H1 (cell line): ENCODE measurements around the gene TRNAU1AP. TPM values are rescaled to one million over a fixed set of nuclear protein-coding genes. Genes with fewer than 3 reads are reported as not detected.

Source experiments
- CTCF ChIA-PET: fragments of 300-600 bp; sonication (Branson Sonifier 250); formaldehyde crosslinking; loops from one replicate; lab custom pipeline; 2021; ENCODE audit not compliant: partially characterized antibody; lab: Charles Lee
- POLR2A ChIA-PET: fragments of 300-600 bp; sonication (Branson Sonifier 250); formaldehyde crosslinking; loops from one replicate; lab custom pipeline; 2021; ENCODE audit warnings: inconsistent platforms; ENCODE audit not compliant: partially characterized antibody; lab: Charles Lee
- DNase-seq, 2 experiments: peaks; one replicate each; pipeline versions ENCODE4 v3.0.0 to v3.0.0-alpha.2; 2010 to 2022; ENCODE audit warnings: low spot score in 2 of 2, low read depth in 1 of 2, mixed read lengths in 1 of 2
- FAIRE-seq: peaks from 2 replicates; lab custom pipeline; 2011; peaks lifted over from hg19 to GRCh38; lab: Jason Lieb, UNC
- H2AFZ ChIP-seq: 2 replicates; pipeline ENCODE4 v1.8.1; 2012; ENCODE audit warnings: low read length, inconsistent platforms
- H2AK5ac ChIP-seq: 2 replicates; pipeline ENCODE4 v1.6.1; 2013; ENCODE audit warnings: low read depth, low read length
- H2BK120ac ChIP-seq: replicated peaks from 2 replicates; pipeline ENCODE3; 2013; ENCODE audit warnings: low read depth, low read length, inconsistent platforms
- H2BK12ac ChIP-seq: 2 replicates; pipeline ENCODE4 v1.6.1; 2013; ENCODE audit warnings: low read depth, low read length
- H2BK15ac ChIP-seq: 2 replicates; pipeline ENCODE4 v1.6.1; 2013; ENCODE audit warnings: low read length
- H2BK20ac ChIP-seq: 2 replicates; pipeline ENCODE4 v1.6.1; 2013; ENCODE audit warnings: low read length
- H2BK5ac ChIP-seq: 2 replicates; pipeline ENCODE4 v1.6.1; 2013; ENCODE audit warnings: low read depth, low read length
- H3K14ac ChIP-seq: 2 replicates; pipeline ENCODE4 v1.6.1; 2013; ENCODE audit warnings: inconsistent platforms; ENCODE audit not compliant: insufficient read length
- H3K18ac ChIP-seq: 2 replicates; pipeline ENCODE4 v1.6.1; 2013; ENCODE audit warnings: low read length; ENCODE audit errors: extremely low read depth
- H3K23ac ChIP-seq: 2 replicates; pipeline ENCODE4 v1.6.1; 2013; ENCODE audit warnings: inconsistent platforms; ENCODE audit not compliant: insufficient read length
- H3K23me2 ChIP-seq: 2 replicates; pipeline ENCODE4 v1.6.1; 2013; ENCODE audit warnings: low read depth, low read length
- H3K27ac ChIP-seq: 2 replicates; pipeline ENCODE4 v1.6.1; 2011; ENCODE audit warnings: low read depth, low read length, inconsistent platforms
- H3K27me3 ChIP-seq, 4 experiments: replicated peaks in 1 of 4; 1 replicate in 1 of 4; 2 replicates in 3 of 4; pipeline versions ENCODE4 v1.6.1 to v1.8.1; 2011 to 2013; ENCODE audit warnings: low read length in 3 of 4, mild to moderate bottlenecking in 3 of 4, inconsistent platforms in 2 of 4, mixed read lengths in 2 of 4, moderate library complexity in 1 of 4; ENCODE audit not compliant: control insufficient read depth in 3 of 4, insufficient read depth in 3 of 4; ENCODE audit errors: extremely low read depth in 1 of 4
- H3K36me3 ChIP-seq, 4 experiments: 2 replicates each; pipeline versions ENCODE4 v1.6.1 to v1.8.1; 2011 to 2013; ENCODE audit warnings: mild to moderate bottlenecking in 4 of 4, low read length in 3 of 4, moderate library complexity in 2 of 4, control low read depth in 1 of 4, inconsistent platforms in 1 of 4; ENCODE audit not compliant: insufficient read depth in 4 of 4, control insufficient read depth in 2 of 4
- H3K4ac ChIP-seq: replicated peaks from 2 replicates; pipeline ENCODE3; 2013; ENCODE audit warnings: low read length, low read depth, mixed read lengths, inconsistent platforms; ENCODE audit not compliant: insufficient read length
- H3K4me1 ChIP-seq, 4 experiments: replicated peaks in 1 of 4; 1 replicate in 1 of 4; 2 replicates in 3 of 4; pipeline versions ENCODE4 v1.6.1 to v1.8.1; 2011 to 2013; ENCODE audit warnings: low read length in 3 of 4, inconsistent platforms in 2 of 4, mixed read lengths in 1 of 4; ENCODE audit not compliant: insufficient read depth in 4 of 4, control insufficient read depth in 3 of 4
- H3K4me2 ChIP-seq, 2 experiments: 2 replicates each; pipeline versions ENCODE4 v1.6.1 to v1.8.1; 2011 to 2013; ENCODE audit warnings: low read depth in 2 of 2, low read length in 2 of 2, control low read depth in 1 of 2, inconsistent platforms in 1 of 2, mild to moderate bottlenecking in 1 of 2; ENCODE audit not compliant: insufficient read depth in 1 of 2
- H3K4me3 ChIP-seq, 4 experiments: fragments of 200-600, 300-600 bp in 1 of 4; sonication (generic), shearing (Covaris generic), sonication (Bioruptor Twin) in 1 of 4; 2 replicates each; pipeline versions ENCODE4 v1.5.1 to v1.8.1; 2011 to 2016; ENCODE audit warnings: low read length in 4 of 4, low read depth in 3 of 4, control low read depth in 2 of 4, inconsistent platforms in 2 of 4, mild to moderate bottlenecking in 2 of 4, mixed read lengths in 1 of 4, moderate library complexity in 1 of 4; ENCODE audit not compliant: insufficient read depth in 2 of 4; ENCODE audit errors: extremely low read depth in 1 of 4
- H3K56ac ChIP-seq: replicated peaks from 2 replicates; pipeline ENCODE3; 2013; ENCODE audit warnings: low read depth, mild to moderate bottlenecking, mixed read lengths, low read length, inconsistent platforms; ENCODE audit not compliant: insufficient read length
- H3K79me1 ChIP-seq: 2 replicates; pipeline ENCODE4 v1.6.1; 2013; ENCODE audit warnings: low read depth, low read length, control low read depth
- H3K79me2 ChIP-seq, 2 experiments: 2 replicates each; pipeline versions ENCODE4 v1.6.1 to v1.8.1; 2012 to 2013; ENCODE audit warnings: low read length in 2 of 2, mild to moderate bottlenecking in 2 of 2, inconsistent platforms in 1 of 2; ENCODE audit not compliant: insufficient read depth in 2 of 2, control insufficient read depth in 1 of 2
- H3K9ac ChIP-seq, 4 experiments: replicated peaks in 1 of 4; 1 replicate in 1 of 4; 2 replicates in 3 of 4; pipeline versions ENCODE4 v1.6.1 to v1.8.1; 2011 to 2013; ENCODE audit warnings: low read depth in 3 of 4, low read length in 3 of 4, control low read depth in 2 of 4, mild to moderate bottlenecking in 2 of 4, moderate library complexity in 2 of 4, inconsistent platforms in 1 of 4; ENCODE audit errors: extremely low read depth in 1 of 4
- H3K9me3 ChIP-seq, 2 experiments: 2 replicates each; pipeline versions ENCODE4 v1.6.1 to v1.8.1; 2012 to 2013; ENCODE audit warnings: mild to moderate bottlenecking in 2 of 2, moderate library complexity in 2 of 2, control low read depth in 1 of 2, inconsistent platforms in 1 of 2, low read depth in 1 of 2, low read length in 1 of 2, mixed read lengths in 1 of 2; ENCODE audit not compliant: insufficient read depth in 2 of 2
- H4K20me1 ChIP-seq, 2 experiments: replicated peaks in 1 of 2; 2 replicates each; pipeline versions ENCODE3 to v1.8.1; 2011 to 2013; ENCODE audit warnings: inconsistent platforms in 2 of 2, low read length in 2 of 2, mild to moderate bottlenecking in 1 of 2; ENCODE audit not compliant: insufficient read depth in 2 of 2, control insufficient read depth in 1 of 2
- H4K5ac ChIP-seq: 2 replicates; pipeline ENCODE4 v1.6.1; 2013; ENCODE audit warnings: low read length, low read depth, mixed read lengths, inconsistent platforms; ENCODE audit not compliant: insufficient read length
- H4K8ac ChIP-seq: 2 replicates; pipeline ENCODE4 v1.8.0; 2013; ENCODE audit warnings: mild to moderate bottlenecking, moderate library complexity, low read length, inconsistent platforms; ENCODE audit not compliant: insufficient read depth; ENCODE audit errors: extremely low read depth
- H4K91ac ChIP-seq: replicated peaks from 2 replicates; pipeline ENCODE3; 2013; ENCODE audit warnings: low read length, mixed read lengths, inconsistent platforms; ENCODE audit not compliant: insufficient read length
- ATF2 ChIP-seq: IDR thresholded peaks from 2 replicates; pipeline ENCODE4 v1.6.1; 2012; ENCODE audit warnings: low read length, inconsistent platforms
- CBX5 ChIP-seq: fragments of 300-800, 300-1000 bp; sonication (generic); IDR thresholded peaks from 2 replicates; pipeline ENCODE4 v1.7.1; 2016; ENCODE audit warnings: antibody characterized with exemption, low read length, low read depth
- CEBPB ChIP-seq: IDR thresholded peaks from 2 replicates; pipeline ENCODE4 v1.6.1; 2012; ENCODE audit warnings: low read depth, low read length
- CTBP2 ChIP-seq: IDR thresholded peaks from 2 replicates; pipeline ENCODE4 v1.7.0; 2011; ENCODE audit warnings: borderline replicate concordance, mild to moderate bottlenecking, moderate library complexity, mixed read lengths, low read length; ENCODE audit not compliant: insufficient read depth, insufficient read length
- EGR1 ChIP-seq: IDR thresholded peaks from 2 replicates; pipeline ENCODE4 v1.6.1; 2011; ENCODE audit warnings: low read depth, low read length, borderline replicate concordance
- EZH2 ChIP-seq: fragments of 200-600 bp; sonication (generic); IDR thresholded peaks from 2 replicates; pipeline ENCODE4 v1.7.1; 2012; ENCODE audit warnings: low read depth, mild to moderate bottlenecking, moderate library complexity, low read length, inconsistent platforms; ENCODE audit not compliant: severe bottlenecking
- FOSL1 ChIP-seq: IDR thresholded peaks from 2 replicates; pipeline ENCODE4 v1.6.1; 2011; ENCODE audit warnings: mild to moderate bottlenecking, low read depth, low read length, moderate library complexity; ENCODE audit not compliant: insufficient read depth
- POLR2A ChIP-seq, 2 experiments: IDR thresholded peaks; 1 replicate in 1 of 2; 2 replicates in 1 of 2; pipeline ENCODE4 v1.6.1; 2011; ENCODE audit warnings: low read depth in 2 of 2, low read length in 2 of 2, mild to moderate bottlenecking in 2 of 2; ENCODE audit errors: control extremely low read depth in 1 of 2
- POLR2AphosphoS5 ChIP-seq: IDR thresholded peaks from 2 replicates; pipeline ENCODE4 v1.6.1; 2011; ENCODE audit warnings: low read depth, low read length
- POU5F1 ChIP-seq: IDR thresholded peaks from 2 replicates; pipeline ENCODE4 v1.6.1; 2011; ENCODE audit warnings: low read depth, mild to moderate bottlenecking, low read length, moderate library complexity
- RXRA ChIP-seq: IDR thresholded peaks from 2 replicates; pipeline ENCODE4 v1.6.1; 2011; ENCODE audit warnings: low read depth, mild to moderate bottlenecking, low read length, moderate library complexity; ENCODE audit not compliant: insufficient read depth
- SIRT6 ChIP-seq: IDR thresholded peaks from one replicate; pipeline ENCODE4 v1.7.1; 2012; ENCODE audit warnings: low read length, inconsistent platforms
- SP4 ChIP-seq: IDR thresholded peaks from 2 replicates; pipeline ENCODE4 v1.6.1; 2012; ENCODE audit warnings: low read length, inconsistent platforms
- SRF ChIP-seq: IDR thresholded peaks from 2 replicates; pipeline ENCODE4 v1.6.1; 2011; ENCODE audit warnings: mild to moderate bottlenecking, low read depth, low read length, moderate library complexity
- WGBS, 2 experiments: shearing (Covaris generic) in 1 of 2; methylation state at CpG; one replicate each; pipeline versions ENCODE4 v1.1.6 to v1.1.7; 2013 to 2015; ENCODE audit warnings: low lambda C conversion rate in 2 of 2, mixed read lengths in 2 of 2, inconsistent platforms in 1 of 2, low coverage in 1 of 2, missing lambda C conversion rate in 1 of 2; ENCODE audit not compliant: insufficient replicate concordance in 2 of 2, insufficient coverage in 1 of 2, insufficient read length in 1 of 2; ENCODE audit errors: extremely low coverage in 1 of 2, missing lambda C conversion rate in 1 of 2; 5-methylcytosine and 5-hydroxymethylcytosine counted together
- polyA plus RNA-seq, 7 experiments: library from polyadenylated mRNA; depleted of rRNA in 3 of 7; stranded (reverse) in 5 of 7; unstranded in 2 of 7; fragments of >200 nt in 5 of 7; fragments of 200-250 nt in 2 of 7; gene quantifications; 1 replicate in 5 of 7; 2 replicates in 1 of 7; 4 replicates in 1 of 7; pipeline versions ENCODE4 v1.2.1 to v1.2.3, GENCODE V29; 2011 to 2013; ENCODE audit warnings: missing spikeins in 2 of 7, mixed read lengths in 2 of 7
- total RNA-seq: library from RNA; stranded (reverse); fragmentation: NEBNext Ultra II Directional; extraction: Animal tissue kit (Norgen Biotek cat#: 25700); gene quantifications from 2 replicates; pipeline ENCODE4 v1.2.1, GENCODE V29; 2021

The TRNAU1AP gene
- total and polyA plus RNA-seq, 2 of the 8 experiments (the other 6 are each of a cell fraction or from before 2014, with no cell fraction given) = 35.2 to 37.1 TPM

- no peaks in the 10 kb centered on the region for H3K4me1 ChIP-seq
- H3K79me2 ChIP-seq = no peaks in the 10 kb centered on the region
- H2BK12ac ChIP-seq = no peak overlapping the region
- H3K4me3 ChIP-seq = no peak overlapping the region
- H2AK5ac ChIP-seq = no peak overlapping the region
- no peak overlapping the region for H2BK120ac ChIP-seq
- no peaks in the 10 kb centered on the region for H3K9me3 ChIP-seq
- H3K27ac ChIP-seq = no peak overlapping the region
- peaks cover 0 to 1% of the 10 kb centered on the region in 2 experiments for H4K20me1 ChIP-seq
- H3K23me2 ChIP-seq = no peaks in the 10 kb centered on the region
- no peak overlapping the region for H4K91ac ChIP-seq
- no peaks in the 10 kb centered on the region for H3K79me1 ChIP-seq
- H3K27me3 ChIP-seq = no peaks in the 10 kb centered on the region
- H3K9ac ChIP-seq = no peak overlapping the region
- H3K56ac ChIP-seq = no peak overlapping the region
- no peak overlapping the region for H2BK5ac ChIP-seq
- H4K5ac ChIP-seq = no peak overlapping the region
- H2BK15ac ChIP-seq = no peak overlapping the region
- 98% methylated on average over 7 of the region's 7 CpGs; no CpG with 5 or more reads in 1 of the 2 experiments for WGBS, 2 experiments
- no peak overlapping the region for H3K18ac ChIP-seq
- H3K14ac ChIP-seq = no peak overlapping the region
- DNase-seq = no peak
- H3K4ac ChIP-seq = no peak overlapping the region
- no peak for FAIRE-seq
- POLR2A ChIA-PET = interaction anchor here (0.7 to 29.3 kb wide), 8 partner anchors 4 to 910 kb away, joined by 3 to 552 read pairs (median 4); partner anchors contain the start of gene TRNAU1AP
- no peak overlapping the region for H2BK20ac ChIP-seq
- CTCF ChIA-PET = interaction anchor here (0.6 to 2.4 kb wide), 9 partner anchors 11 to 346 kb away, joined by 3 to 9 read pairs (median 3); no protein-coding TSS in a partner anchor
- no peak overlapping the region for H2AFZ ChIP-seq
- H3K36me3 ChIP-seq = peaks cover 22 to 57% (median 48%) of the 10 kb centered on the region in 4 experiments
- H3K4me2 ChIP-seq = no peak overlapping the region
- no peak overlapping the region for H4K8ac ChIP-seq
- H3K23ac ChIP-seq = no peak overlapping the region
- TF ChIP-seq ATF2 (no peak), FOSL1 (no peak), SRF (no peak), RXRA (no peak), CTBP2 (no peak), POU5F1 (no peak), POLR2A (IDR thresholded peaks at IDR 0.05; ENCODE audit: control extremely low read depth in 1 of 2, low read depth in 2 of 2, low read length in 2 of 2) (no peak), CBX5 (no peak), POLR2AphosphoS5 (no peak), SP4 (no peak), EZH2 (no peak), EGR1 (no peak), SIRT6 (no peak), CEBPB (no peak)
These were observed 12.2 kb downstream of the TRNAU1AP start for GRCh38 chr1:28565040-28565439.
